ENCODE results near the gene GPC6.

The GPC6 gene

DNA sequence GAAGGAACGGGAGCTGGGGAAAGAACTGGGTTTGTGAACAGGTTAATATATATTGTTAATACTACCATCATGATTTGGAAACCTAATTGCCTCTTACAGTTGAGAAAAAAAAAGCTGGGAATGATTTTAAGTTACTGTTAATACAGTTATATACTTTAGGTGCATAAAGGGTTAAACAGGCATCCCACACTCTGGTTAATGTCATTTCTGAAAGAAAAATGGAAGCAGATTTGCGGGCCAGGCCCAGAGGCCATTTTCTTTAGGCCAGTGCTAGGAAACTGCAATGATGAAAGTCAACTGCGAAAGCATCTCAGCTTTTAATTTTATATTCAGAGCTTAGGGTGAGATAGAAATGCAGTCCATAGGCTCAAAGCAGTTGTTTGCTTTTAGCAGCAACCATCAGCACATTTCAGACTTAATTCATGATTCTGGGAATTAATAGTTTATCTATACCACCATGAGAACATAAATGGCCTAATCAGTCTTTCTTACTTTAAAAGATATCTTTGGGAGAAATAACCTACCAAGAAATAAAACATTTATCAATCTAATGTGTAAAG is 592.8 kb downstream of the GPC6 start:
- DNase-seq (ENCODE audit: low read depth): no peak
- no peak overlapping the region for H3K4me3 ChIP-seq (replicated peaks; ENCODE audit: low read depth, low read length)
- TF ChIP-seq, protein P1, sequence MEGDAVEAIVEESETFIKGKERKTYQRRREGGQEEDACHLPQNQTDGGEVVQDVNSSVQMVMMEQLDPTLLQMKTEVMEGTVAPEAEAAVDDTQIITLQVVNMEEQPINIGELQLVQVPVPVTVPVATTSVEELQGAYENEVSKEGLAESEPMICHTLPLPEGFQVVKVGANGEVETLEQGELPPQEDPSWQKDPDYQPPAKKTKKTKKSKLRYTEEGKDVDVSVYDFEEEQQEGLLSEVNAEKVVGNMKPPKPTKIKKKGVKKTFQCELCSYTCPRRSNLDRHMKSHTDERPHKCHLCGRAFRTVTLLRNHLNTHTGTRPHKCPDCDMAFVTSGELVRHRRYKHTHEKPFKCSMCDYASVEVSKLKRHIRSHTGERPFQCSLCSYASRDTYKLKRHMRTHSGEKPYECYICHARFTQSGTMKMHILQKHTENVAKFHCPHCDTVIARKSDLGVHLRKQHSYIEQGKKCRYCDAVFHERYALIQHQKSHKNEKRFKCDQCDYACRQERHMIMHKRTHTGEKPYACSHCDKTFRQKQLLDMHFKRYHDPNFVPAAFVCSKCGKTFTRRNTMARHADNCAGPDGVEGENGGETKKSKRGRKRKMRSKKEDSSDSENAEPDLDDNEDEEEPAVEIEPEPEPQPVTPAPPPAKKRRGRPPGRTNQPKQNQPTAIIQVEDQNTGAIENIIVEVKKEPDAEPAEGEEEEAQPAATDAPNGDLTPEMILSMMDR (IDR thresholded peaks at IDR 0.05; ENCODE audit: low read length, missing control alignments): no peak

DNA sequence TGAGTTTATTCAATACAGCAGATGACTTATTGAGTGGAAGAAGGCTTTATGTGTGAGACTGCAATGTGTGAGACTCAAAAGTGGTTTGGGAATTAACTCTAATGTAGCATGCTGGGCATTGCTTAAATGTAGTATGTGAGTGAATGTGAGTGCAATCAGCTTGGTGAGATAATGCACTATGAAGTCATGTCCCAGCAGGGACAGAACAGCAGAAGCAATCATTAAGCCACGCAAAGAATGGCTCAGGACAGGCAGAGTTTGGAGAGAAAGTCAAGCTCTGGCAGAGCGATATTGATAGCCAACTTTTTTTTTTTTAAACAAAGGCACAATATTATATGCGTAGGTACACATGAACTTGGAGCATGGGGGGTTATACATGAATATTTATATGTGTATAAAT is 597.7 kb downstream of the GPC6 start:
- no peak for DNase-seq (ENCODE audit: low read depth)
- no peak overlapping the region for H3K4me3 ChIP-seq (replicated peaks; ENCODE audit: low read depth, low read length)
- TF ChIP-seq, protein P1 (IDR thresholded peaks at IDR 0.05; ENCODE audit: low read length, missing control alignments): no peak

DNA sequence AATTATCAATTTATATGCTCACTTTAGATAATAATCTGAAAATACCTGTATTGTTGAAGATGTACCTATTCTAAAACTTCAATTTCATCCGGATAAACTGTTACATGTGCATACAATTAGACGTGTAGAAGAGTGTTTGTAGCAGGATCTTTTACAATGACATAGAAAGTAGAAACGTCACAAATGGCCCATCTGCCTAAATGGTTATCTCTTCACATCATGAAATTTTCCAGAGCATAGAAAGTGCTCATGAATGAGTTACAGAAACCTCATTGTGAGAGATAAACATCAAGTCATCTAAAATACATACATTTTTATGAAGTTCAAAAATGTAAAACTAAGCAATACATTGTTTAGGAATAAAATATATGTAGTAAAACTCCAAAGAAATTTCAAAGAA is 607.4 kb downstream of the GPC6 start:
- no peak overlapping the region for H3K4me3 ChIP-seq (replicated peaks; ENCODE audit: low read depth, low read length)
- no peak for DNase-seq (ENCODE audit: low read depth)
- TF ChIP-seq, protein P1 (IDR thresholded peaks at IDR 0.05; ENCODE audit: low read length, missing control alignments): no peak

DNA sequence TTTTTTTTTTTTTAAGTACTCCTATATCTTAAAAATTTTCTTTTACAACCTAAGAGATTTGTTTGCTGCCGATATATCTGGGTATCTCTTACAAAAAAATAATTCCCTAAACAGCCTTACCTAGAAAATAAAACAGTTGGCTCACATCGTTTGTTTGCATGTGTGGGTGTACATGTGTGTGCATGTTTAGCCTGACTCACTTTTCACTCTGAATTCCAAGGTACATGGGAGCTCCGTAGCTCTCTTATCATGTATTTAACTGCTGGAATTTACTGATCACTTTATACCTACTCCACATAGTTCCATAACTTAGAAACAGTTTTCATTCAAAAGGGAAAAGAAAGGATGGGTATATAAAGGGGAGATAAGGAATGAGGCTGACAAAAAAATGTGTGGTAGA is 616.5 kb downstream of the GPC6 start:
- TF ChIP-seq, protein P1 (IDR thresholded peaks at IDR 0.05; ENCODE audit: low read length, missing control alignments): no peak
- DNase-seq (ENCODE audit: low read depth): no peak
- H3K4me3 ChIP-seq (replicated peaks; ENCODE audit: low read depth, low read length): no peak overlapping the region

DNA sequence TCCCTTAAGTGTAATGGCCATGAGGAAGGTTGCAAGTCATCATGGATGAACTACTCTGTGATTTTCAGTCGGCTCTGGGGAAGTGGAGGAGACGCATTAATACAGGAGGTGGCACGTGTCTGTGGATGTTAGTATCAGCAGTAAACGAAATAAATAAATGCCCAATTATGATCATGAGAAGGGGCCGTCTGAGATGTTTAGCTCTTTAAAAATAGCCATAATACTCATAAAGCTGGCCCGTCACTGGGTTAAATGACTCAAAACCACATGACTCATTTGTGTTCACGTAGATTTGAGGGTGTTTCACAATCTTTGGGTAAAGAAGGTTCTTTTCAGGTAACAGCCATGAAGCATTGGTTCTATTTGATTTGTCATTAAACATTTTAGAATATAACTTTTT is 620.6 kb downstream of the GPC6 start:
- peak; percentile 65 for DNase-seq (ENCODE audit: low read depth)
- no peak overlapping the region for H3K4me3 ChIP-seq (replicated peaks; ENCODE audit: low read depth, low read length)
- TF ChIP-seq, protein P1 (IDR thresholded peaks at IDR 0.05; ENCODE audit: low read length, missing control alignments): no peak

DNA sequence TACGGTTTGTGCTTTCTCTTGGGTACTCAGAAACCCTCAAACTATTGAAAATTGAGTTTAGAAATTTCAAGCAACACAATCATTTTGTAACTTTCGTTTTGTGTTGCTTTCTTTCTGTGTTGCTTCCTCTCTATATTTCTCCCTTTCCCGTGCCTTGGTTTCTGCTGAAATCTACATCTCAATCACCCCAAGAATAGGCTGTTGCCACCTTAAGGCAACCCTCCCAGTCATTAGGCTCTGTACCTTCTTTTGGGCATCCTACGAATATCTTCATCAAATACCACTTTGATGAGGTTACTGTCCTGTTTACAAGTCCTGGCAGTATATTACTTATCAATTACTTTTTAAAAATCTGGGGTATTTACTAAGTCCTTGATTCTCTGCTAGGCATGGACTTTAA is 621.6 kb downstream of the GPC6 start:
- no peak overlapping the region for H3K4me3 ChIP-seq (replicated peaks; ENCODE audit: low read depth, low read length)
- TF ChIP-seq, protein P1 (IDR thresholded peaks at IDR 0.05; ENCODE audit: low read length, missing control alignments): no peak

DNA sequence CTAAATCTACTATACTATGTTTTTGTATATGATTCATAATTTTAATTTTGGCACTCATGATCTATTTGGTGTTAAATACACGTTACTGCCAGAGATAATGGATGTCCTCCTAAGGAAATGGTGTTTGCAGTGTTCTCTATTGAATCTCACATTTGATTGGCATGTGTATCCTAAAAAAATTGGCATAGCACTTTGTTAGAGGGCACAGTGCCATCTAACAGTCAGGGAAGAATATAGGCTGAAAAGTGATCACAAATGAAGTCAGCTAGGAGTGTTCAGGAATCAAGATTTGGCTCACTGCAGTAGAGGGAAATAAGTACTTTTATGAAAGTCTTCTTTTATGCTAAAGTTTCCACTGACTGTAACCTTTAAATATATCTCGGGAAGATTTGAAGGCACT is 624.6 kb downstream of the GPC6 start:
- DNase-seq (ENCODE audit: low read depth): no peak
- no peak overlapping the region for H3K4me3 ChIP-seq (replicated peaks; ENCODE audit: low read depth, low read length)
- TF ChIP-seq, protein P1 (IDR thresholded peaks at IDR 0.05; ENCODE audit: low read length, missing control alignments): no peak

More for the DNA sequence above, 621.6 kb downstream of the GPC6 start:
- DNase-seq (ENCODE audit: low read depth): no peak
